K562 (cell line): ENCODE measurements around the gene PDE8A. TPM values are rescaled to one million over a fixed set of nuclear protein-coding genes. Genes with fewer than 3 reads are reported as not detected.
A peak's percentile ranks its signal among the peaks of the same experiment; 100 is the strongest.

Experiments used
- BRD4 ChIP-seq: fragments of 200-600 bp; sonication (generic); IDR thresholded peaks from 2 replicates; pipeline ENCODE4 v1.6.1; 2017; ENCODE audit warnings: inconsistent platforms
- CBFA2T3 ChIP-seq: fragments of 450-650 bp; IDR thresholded peaks from 2 replicates; pipeline ENCODE4 v1.6.1; 2017
- CBFB ChIP-seq: sonication (generic); formaldehyde crosslinking; IDR thresholded peaks from 2 replicates; pipeline ENCODE4 v1.4.0; 2020; ENCODE audit warnings: mild to moderate bottlenecking, missing genetic modification reagents
- CSDE1 ChIP-seq, 2 experiments: fragments of 450-650 bp; IDR thresholded peaks; 2 replicates each; pipeline ENCODE4 v1.6.1; 2016; ENCODE audit warnings: mild to moderate bottlenecking in 1 of 2
- GABPA ChIP-seq: fragments of 200-800 bp; sonication (Bioruptor generic); conservative IDR thresholded peaks from 2 replicates; pipeline ENCODE4 v1.6.1; 2016; ENCODE audit warnings: low read depth, missing genetic modification characterization, missing compliant biosample characterization
- KLF10 ChIP-seq: fragments of 250-450 bp; sonication (Bioruptor Pico); IDR thresholded peaks from 2 replicates; pipeline ENCODE4 v1.6.1; 2021; ENCODE audit warnings: matching md5 sums
- LCOR ChIP-seq: sonication (generic); formaldehyde crosslinking; IDR thresholded peaks from 2 replicates; pipeline ENCODE4 v1.8.0; 2022; ENCODE audit warnings: mild to moderate bottlenecking, missing genetic modification reagents
- NCOA4 ChIP-seq: fragments of 450-650 bp; IDR thresholded peaks from 2 replicates; pipeline ENCODE4 v1.6.1; 2018; ENCODE audit warnings: mild to moderate bottlenecking; ENCODE audit not compliant: partially characterized antibody
- POLR2H ChIP-seq: IDR thresholded peaks from 2 replicates; pipeline ENCODE4 v1.6.1; 2016; ENCODE audit warnings: missing genetic modification characterization, low read depth, mild to moderate bottlenecking, control low read depth, missing compliant biosample characterization, moderate library complexity
- SMARCA5 ChIP-seq: fragments of 450-650 bp; IDR thresholded peaks from 2 replicates; pipeline ENCODE4 v1.6.1; 2016
- ZNF143 ChIP-seq: sonication (generic); formaldehyde crosslinking; IDR thresholded peaks from 2 replicates; pipeline ENCODE4 v1.9.0; 2022; ENCODE audit warnings: mild to moderate bottlenecking, missing genetic modification reagents
- ZNF23 ChIP-seq: fragments of 250-450 bp; sonication (Bioruptor Pico); IDR thresholded peaks from 2 replicates; pipeline ENCODE4 v1.4.0; 2020; ENCODE audit warnings: mild to moderate bottlenecking
- ZNF274 ChIP-seq: IDR thresholded peaks from 2 replicates; pipeline ENCODE4 v1.6.1; 2011; ENCODE audit warnings: low read depth, mild to moderate bottlenecking, low read length, moderate library complexity, borderline replicate concordance
- ZNF79 ChIP-seq: fragments of 250-450 bp; sonication (Bioruptor Pico); IDR thresholded peaks from 2 replicates; pipeline ENCODE4 v1.4.0; 2020; ENCODE audit warnings: low read depth, mild to moderate bottlenecking, moderate library complexity
- polyA plus RNA-seq, 8 experiments: library from polyadenylated mRNA; depleted of rRNA in 4 of 8; stranded (reverse) in 5 of 8; unstranded in 3 of 8; fragments of >200 nt; fragmentation: Nextera tagmentation in 2 of 8; fragmentation: Illumina TruSeq in 1 of 8; extraction: Ambion mirVana in 2 of 8; extraction: Trizol in 1 of 8; gene quantifications; 2 replicates each; pipeline versions ENCODE4 v1.2.1 to v1.2.3, GENCODE V29; 2011 to 2014; ENCODE audit warnings: inconsistent platforms in 1 of 8, missing spikeins in 1 of 8
- total RNA-seq, 7 experiments: library from RNA; depleted of rRNA in 6 of 7; stranded (reverse); fragments of >200 nt in 6 of 7; fragmentation: Illumina TruSeq in 2 of 7; extraction: Trizol in 2 of 7; gene quantifications; 2 replicates each; pipeline versions ENCODE4 v1.2.1 to v1.2.3, GENCODE V29; 2011 to 2021; ENCODE audit warnings: low replicate concordance in 1 of 7
- TF ChIP-seq, protein P1 (sequence below): fragments of 250-450 bp; sonication (Bioruptor Pico); IDR thresholded peaks from 2 replicates; pipeline ENCODE4 v1.8.0; 2021; ENCODE audit warnings: borderline replicate concordance, mild to moderate bottlenecking, moderate library complexity; ENCODE audit not compliant: poor library complexity, severe bottlenecking
- TF ChIP-seq, protein P2 (sequence below): IDR thresholded peaks from 2 replicates; pipeline ENCODE4 v1.6.1; 2016; ENCODE audit warnings: missing genetic modification characterization, missing compliant biosample characterization
- TF ChIP-seq, protein P3 (sequence below): sonication (generic); formaldehyde crosslinking; IDR thresholded peaks from 2 replicates; pipeline ENCODE4 v1.5.0; 2020; ENCODE audit warnings: missing genetic modification reagents
- TF ChIP-seq, protein P4 (sequence below), 3 experiments: IDR thresholded peaks in 2 of 3; conservative IDR thresholded peaks in 1 of 3; 2 replicates each; pipeline ENCODE4 v1.5.1; 2011 to 2012; ENCODE audit warnings: low read length in 3 of 3, mild to moderate bottlenecking in 3 of 3, control low read depth in 2 of 3, improper control_type of control experiment in 1 of 3, inconsistent platforms in 1 of 3, low read depth in 1 of 3, mixed read lengths in 1 of 3, moderate library complexity in 1 of 3; ENCODE audit not compliant: insufficient read depth in 2 of 3
- TF ChIP-seq, protein P5 (sequence below): fragments of 250-450 bp; sonication (Bioruptor Pico); IDR thresholded peaks from 2 replicates; pipeline ENCODE4 v1.4.0; 2020; ENCODE audit warnings: mild to moderate bottlenecking
- TF ChIP-seq, protein P6 (sequence below): fragments of 450-650 bp; IDR thresholded peaks from 2 replicates; pipeline ENCODE4 v1.7.0; 2016; ENCODE audit warnings: borderline replicate concordance

PDE8A gene
- total and polyA plus RNA-seq, 9 of the 15 experiments (the other 6 are each of a cell fraction or from before 2014, with no cell fraction given) = 5.9 to 40.3 (median 19.8) TPM

DNA sequence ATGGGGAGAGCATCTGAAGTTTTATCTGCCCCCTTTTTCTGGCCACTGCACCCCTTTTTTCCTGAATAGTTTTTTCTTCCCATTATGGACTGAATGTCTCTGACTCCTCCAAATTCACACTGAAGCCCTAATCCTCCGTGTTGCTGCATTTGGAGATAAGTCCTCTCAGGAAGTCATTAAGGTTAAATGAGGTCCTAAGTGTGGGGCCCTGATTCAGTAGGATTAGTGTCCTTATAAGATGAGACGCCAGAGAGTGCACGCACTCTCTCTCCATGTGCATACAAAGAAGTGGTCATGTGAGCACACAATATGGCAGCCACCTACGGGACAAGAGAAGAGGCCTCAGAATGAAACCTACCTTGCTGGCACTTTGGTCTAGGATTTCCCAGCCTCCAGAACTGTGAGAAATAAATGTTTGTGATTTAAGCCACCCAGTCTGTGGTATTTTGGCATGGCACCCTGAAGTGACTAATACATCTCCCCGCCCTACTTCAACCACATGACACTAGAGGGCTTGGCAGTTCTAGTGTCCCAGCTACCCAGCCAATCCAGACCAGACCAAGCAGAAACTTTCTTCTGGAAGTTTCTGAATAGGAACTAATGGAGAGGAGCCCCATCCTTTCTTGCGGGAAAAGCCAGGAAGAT, 191.3 kb downstream of the PDE8A start (continued):
- TF ChIP-seq POLR2H (tag) (no peak), ZNF23 (CRISPR knock-in tag) (no peak), CSDE1 (IDR thresholded peaks at IDR 0.05) (no peak), ZNF274 (no peak), KLF10 (CRISPR knock-in tag) (no peak), CBFA2T3 (peak; percentile 77), GABPA (tag) (no peak), ZNF143 (no peak), NCOA4 (no peak), CBFB (CRISPR knock-in tag) (no peak), LCOR (CRISPR knock-in tag) (no peak), BRD4 (no peak), ZNF79 (CRISPR knock-in tag) (no peak), SMARCA5 (no peak)
- TF ChIP-seq, protein P1, sequence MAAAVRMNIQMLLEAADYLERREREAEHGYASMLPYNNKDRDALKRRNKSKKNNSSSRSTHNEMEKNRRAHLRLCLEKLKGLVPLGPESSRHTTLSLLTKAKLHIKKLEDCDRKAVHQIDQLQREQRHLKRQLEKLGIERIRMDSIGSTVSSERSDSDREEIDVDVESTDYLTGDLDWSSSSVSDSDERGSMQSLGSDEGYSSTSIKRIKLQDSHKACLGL = no peak
- TF ChIP-seq, protein P2, sequence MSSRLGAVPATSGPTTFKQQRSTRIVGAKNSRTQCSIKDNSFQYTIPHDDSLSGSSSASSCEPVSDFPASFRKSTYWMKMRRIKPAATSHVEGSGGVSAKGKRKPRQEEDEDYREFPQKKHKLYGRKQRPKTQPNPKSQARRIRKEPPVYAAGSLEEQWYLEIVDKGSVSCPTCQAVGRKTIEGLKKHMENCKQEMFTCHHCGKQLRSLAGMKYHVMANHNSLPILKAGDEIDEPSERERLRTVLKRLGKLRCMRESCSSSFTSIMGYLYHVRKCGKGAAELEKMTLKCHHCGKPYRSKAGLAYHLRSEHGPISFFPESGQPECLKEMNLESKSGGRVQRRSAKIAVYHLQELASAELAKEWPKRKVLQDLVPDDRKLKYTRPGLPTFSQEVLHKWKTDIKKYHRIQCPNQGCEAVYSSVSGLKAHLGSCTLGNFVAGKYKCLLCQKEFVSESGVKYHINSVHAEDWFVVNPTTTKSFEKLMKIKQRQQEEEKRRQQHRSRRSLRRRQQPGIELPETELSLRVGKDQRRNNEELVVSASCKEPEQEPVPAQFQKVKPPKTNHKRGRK = no peak
- TF ChIP-seq, protein P3, sequence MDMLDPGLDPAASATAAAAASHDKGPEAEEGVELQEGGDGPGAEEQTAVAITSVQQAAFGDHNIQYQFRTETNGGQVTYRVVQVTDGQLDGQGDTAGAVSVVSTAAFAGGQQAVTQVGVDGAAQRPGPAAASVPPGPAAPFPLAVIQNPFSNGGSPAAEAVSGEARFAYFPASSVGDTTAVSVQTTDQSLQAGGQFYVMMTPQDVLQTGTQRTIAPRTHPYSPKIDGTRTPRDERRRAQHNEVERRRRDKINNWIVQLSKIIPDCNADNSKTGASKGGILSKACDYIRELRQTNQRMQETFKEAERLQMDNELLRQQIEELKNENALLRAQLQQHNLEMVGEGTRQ (CRISPR knock-in tag) = peak; percentile 36; the same call in 1 of the 2 replicates
- TF ChIP-seq, protein P4, sequence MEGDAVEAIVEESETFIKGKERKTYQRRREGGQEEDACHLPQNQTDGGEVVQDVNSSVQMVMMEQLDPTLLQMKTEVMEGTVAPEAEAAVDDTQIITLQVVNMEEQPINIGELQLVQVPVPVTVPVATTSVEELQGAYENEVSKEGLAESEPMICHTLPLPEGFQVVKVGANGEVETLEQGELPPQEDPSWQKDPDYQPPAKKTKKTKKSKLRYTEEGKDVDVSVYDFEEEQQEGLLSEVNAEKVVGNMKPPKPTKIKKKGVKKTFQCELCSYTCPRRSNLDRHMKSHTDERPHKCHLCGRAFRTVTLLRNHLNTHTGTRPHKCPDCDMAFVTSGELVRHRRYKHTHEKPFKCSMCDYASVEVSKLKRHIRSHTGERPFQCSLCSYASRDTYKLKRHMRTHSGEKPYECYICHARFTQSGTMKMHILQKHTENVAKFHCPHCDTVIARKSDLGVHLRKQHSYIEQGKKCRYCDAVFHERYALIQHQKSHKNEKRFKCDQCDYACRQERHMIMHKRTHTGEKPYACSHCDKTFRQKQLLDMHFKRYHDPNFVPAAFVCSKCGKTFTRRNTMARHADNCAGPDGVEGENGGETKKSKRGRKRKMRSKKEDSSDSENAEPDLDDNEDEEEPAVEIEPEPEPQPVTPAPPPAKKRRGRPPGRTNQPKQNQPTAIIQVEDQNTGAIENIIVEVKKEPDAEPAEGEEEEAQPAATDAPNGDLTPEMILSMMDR (IDR thresholded peaks at IDR 0.05 in 2 of 3, conservative IDR thresholded peaks at IDR 0.05 in 1 of 3; ENCODE audit: insufficient read depth in 2 of 3, low read depth in 1 of 3, low read length in 3 of 3) = no peak
- TF ChIP-seq, protein P5, sequence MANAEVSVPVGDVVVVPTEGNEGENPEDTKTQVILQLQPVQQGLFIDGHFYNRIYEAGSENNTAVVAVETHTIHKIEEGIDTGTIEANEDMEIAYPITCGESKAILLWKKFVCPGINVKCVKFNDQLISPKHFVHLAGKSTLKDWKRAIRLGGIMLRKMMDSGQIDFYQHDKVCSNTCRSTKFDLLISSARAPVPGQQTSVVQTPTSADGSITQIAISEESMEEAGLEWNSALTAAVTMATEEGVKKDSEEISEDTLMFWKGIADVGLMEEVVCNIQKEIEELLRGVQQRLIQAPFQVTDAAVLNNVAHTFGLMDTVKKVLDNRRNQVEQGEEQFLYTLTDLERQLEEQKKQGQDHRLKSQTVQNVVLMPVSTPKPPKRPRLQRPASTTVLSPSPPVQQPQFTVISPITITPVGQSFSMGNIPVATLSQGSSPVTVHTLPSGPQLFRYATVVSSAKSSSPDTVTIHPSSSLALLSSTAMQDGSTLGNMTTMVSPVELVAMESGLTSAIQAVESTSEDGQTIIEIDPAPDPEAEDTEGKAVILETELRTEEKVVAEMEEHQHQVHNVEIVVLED (CRISPR knock-in tag) = no peak
- TF ChIP-seq, protein P6, sequence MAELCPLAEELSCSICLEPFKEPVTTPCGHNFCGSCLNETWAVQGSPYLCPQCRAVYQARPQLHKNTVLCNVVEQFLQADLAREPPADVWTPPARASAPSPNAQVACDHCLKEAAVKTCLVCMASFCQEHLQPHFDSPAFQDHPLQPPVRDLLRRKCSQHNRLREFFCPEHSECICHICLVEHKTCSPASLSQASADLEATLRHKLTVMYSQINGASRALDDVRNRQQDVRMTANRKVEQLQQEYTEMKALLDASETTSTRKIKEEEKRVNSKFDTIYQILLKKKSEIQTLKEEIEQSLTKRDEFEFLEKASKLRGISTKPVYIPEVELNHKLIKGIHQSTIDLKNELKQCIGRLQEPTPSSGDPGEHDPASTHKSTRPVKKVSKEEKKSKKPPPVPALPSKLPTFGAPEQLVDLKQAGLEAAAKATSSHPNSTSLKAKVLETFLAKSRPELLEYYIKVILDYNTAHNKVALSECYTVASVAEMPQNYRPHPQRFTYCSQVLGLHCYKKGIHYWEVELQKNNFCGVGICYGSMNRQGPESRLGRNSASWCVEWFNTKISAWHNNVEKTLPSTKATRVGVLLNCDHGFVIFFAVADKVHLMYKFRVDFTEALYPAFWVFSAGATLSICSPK = no peak
